Activated T-helper 2 cell treated with anti-CD3 and anti-CD28 coated beads, Interferon-gamma antibody, Interleukin-2, Interleukin-4, amounts not matched to agents 10 μg/mL and 5 μg/mL and 100 μg/mL, durations not matched to agents 14 hours and 24 hours and 36 hours (primary cell): Measurements from ENCODE around the gene TCF7. TPM values are rescaled to one million over a fixed set of nuclear protein-coding genes. Genes with fewer than 3 reads are reported as not detected.

Experiments used
- DNase-seq: peaks from one replicate; pipeline ENCODE4 v3.0.0; 2021; ENCODE audit warnings: low spot score
- H3K27ac Mint-ChIP-seq: one replicate; pipeline ENCODE4 v1.8.0; 2021; ENCODE audit warnings: mixed read lengths
- H3K27me3 Mint-ChIP-seq: one replicate; pipeline ENCODE4 v1.8.0; 2021; ENCODE audit warnings: low read depth, mixed read lengths
- H3K36me3 Mint-ChIP-seq: one replicate; pipeline ENCODE4 v1.8.0; 2021; ENCODE audit warnings: low read depth, mixed read lengths
- H3K4me1 Mint-ChIP-seq: one replicate; pipeline ENCODE4 v1.8.0; 2021; ENCODE audit warnings: low read depth, mixed read lengths
- H3K4me3 Mint-ChIP-seq: one replicate; pipeline ENCODE4 v1.8.0; 2021; ENCODE audit warnings: low read depth, mild to moderate bottlenecking, moderate library complexity, mixed read lengths
- H3K9me3 Mint-ChIP-seq: one replicate; pipeline ENCODE4 v1.8.0; 2021; ENCODE audit warnings: mixed read lengths
- intact Hi-C: fragments of 100-400 bp; cut with micrococcal nuclease; formaldehyde crosslinking; loops from one replicate; pipeline ENCODE4 v1.15.1; 2023
- total RNA-seq: library from RNA; stranded (reverse); gene quantifications from 2 replicates; pipeline ENCODE4 v1.2.3, GENCODE V29; 2022

The TCF7 gene
- total RNA-seq, 1 donor from 2014 or later = 10.0 TPM

GRCh38 chr5:134095887-134096589 is 18.4 kb upstream of the TCF7 start:
- intact Hi-C loops = no loop called here
- Mint-ChIP-seq H3K4me1 (peaks cover 35% of the 10 kb centered on the region), H3K4me3 (no peak overlapping the region), H3K27ac (no peak overlapping the region), H3K36me3 (no peaks in the 10 kb centered on the region), H3K9me3 (no peaks in the 10 kb centered on the region), H3K27me3 (peaks cover 54% of the 10 kb centered on the region)
- no peak for DNase-seq

GRCh38 chr5:134097211-134097749 is 17.2 kb upstream of the TCF7 start:
- no peaks in the 10 kb centered on the region for H3K9me3 Mint-ChIP-seq
- no peak overlapping the region for H3K4me3 Mint-ChIP-seq
- H3K27me3 Mint-ChIP-seq = peaks cover 42% of the 10 kb centered on the region
- intact Hi-C loops = no loop called here
- peaks cover 28% of the 10 kb centered on the region for H3K4me1 Mint-ChIP-seq
- no peaks in the 10 kb centered on the region for H3K36me3 Mint-ChIP-seq
- H3K27ac Mint-ChIP-seq = no peak overlapping the region
- DNase-seq = no peak

DNA sequence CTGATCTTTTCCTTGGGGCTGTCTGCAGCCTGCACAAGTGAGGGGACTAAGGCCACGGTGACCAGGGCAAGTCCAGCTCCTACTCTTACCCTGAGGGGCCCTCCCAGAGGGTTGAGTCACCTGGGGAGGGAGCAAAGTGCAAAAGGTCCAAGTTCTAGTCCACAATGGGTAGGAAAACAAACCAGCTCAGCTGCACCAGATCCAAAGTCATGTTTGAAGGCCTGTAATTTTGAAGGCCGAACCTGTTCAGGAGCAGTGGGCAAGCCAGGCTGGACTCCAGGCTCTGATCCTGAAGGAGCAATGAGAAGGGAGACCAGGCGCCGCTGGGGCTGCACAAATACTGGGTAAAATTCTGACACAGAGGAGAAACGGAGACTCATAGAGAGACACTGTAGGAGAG is 15.8 kb upstream of the TCF7 start:
- Mint-ChIP-seq H3K4me1 (peaks cover 27% of the 10 kb centered on the region), H3K27ac (no peak overlapping the region), H3K36me3 (no peaks in the 10 kb centered on the region), H3K9me3 (no peaks in the 10 kb centered on the region), H3K4me3 (no peak overlapping the region), H3K27me3 (peaks cover 38% of the 10 kb centered on the region)
- DNase-seq = no peak
- intact Hi-C loops = no loop called here

GRCh38 chr5:134099288-134099872 is 15.1 kb upstream of the TCF7 start:
- Mint-ChIP-seq H3K4me3 (no peak overlapping the region), H3K4me1 (peaks cover 31% of the 10 kb centered on the region), H3K27me3 (peaks cover 32% of the 10 kb centered on the region), H3K27ac (no peak overlapping the region), H3K9me3 (no peaks in the 10 kb centered on the region), H3K36me3 (no peaks in the 10 kb centered on the region)
- intact Hi-C loops = no loop called here
- no peak for DNase-seq

GRCh38 chr5:134099939-134100282 is 14.6 kb upstream of the TCF7 start:
- peak overlapping the region; percentile 67 for H3K27ac Mint-ChIP-seq
- DNase-seq = no peak
- no peaks in the 10 kb centered on the region for H3K36me3 Mint-ChIP-seq
- intact Hi-C loops = loop anchor here (1.0 to 2.0 kb wide), 5 partner anchors 12 to 61 kb away; no protein-coding TSS in a partner anchor
- H3K9me3 Mint-ChIP-seq = no peaks in the 10 kb centered on the region
- H3K27me3 Mint-ChIP-seq = peaks cover 31% of the 10 kb centered on the region
- H3K4me1 Mint-ChIP-seq = peaks cover 36% of the 10 kb centered on the region
- H3K4me3 Mint-ChIP-seq = no peak overlapping the region

DNA sequence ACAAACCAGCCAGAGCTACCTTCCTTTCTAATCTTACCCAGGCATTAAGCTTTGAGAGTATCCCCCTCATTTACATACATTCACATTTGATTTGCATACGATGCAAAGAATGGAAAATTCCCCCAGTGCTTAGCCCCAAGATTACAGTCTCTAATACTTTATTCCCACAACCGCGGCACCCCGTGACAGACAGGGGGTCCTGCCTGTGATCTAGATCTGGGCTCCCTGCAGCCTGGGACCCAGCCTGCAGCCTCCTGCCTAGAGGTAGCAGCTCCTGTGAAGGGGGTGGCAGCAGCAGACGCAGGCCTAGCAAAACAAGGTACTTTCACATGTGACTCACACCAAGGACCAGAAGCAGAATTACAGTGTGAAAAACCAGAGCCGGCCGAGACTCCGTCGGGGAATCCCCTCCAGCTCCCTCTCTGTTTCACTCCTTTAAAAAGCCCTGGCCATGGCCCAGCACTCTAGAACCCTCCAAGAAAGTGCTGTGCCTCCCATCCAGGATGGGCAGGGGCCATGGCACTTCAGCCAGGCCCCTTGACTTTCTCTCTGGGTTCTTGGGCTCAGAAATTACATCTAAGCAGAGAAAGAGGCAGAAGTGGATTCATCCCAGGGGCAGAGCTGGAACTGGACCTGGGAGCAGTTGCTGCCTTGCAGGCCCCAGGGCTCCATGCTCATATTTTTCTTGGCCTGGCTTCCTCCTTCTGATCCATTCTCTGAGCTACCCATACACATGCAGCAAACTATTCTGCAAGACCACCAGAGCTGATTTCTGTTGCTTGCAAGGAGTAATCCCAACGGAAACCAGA is 14.0 kb upstream of the TCF7 start:
- no peaks in the 10 kb centered on the region for H3K36me3 Mint-ChIP-seq
- no peak overlapping the region for H3K4me3 Mint-ChIP-seq
- peaks cover 33% of the 10 kb centered on the region for H3K27me3 Mint-ChIP-seq
- DNase-seq = peak; percentile 71
- no peaks in the 10 kb centered on the region for H3K9me3 Mint-ChIP-seq
- peak overlapping the region; percentile 67 for H3K27ac Mint-ChIP-seq
- peaks cover 42% of the 10 kb centered on the region for H3K4me1 Mint-ChIP-seq
- intact Hi-C loops = loop anchor here (1.0 to 2.0 kb wide), 5 partner anchors 12 to 62 kb away; no protein-coding TSS in a partner anchor

DNA sequence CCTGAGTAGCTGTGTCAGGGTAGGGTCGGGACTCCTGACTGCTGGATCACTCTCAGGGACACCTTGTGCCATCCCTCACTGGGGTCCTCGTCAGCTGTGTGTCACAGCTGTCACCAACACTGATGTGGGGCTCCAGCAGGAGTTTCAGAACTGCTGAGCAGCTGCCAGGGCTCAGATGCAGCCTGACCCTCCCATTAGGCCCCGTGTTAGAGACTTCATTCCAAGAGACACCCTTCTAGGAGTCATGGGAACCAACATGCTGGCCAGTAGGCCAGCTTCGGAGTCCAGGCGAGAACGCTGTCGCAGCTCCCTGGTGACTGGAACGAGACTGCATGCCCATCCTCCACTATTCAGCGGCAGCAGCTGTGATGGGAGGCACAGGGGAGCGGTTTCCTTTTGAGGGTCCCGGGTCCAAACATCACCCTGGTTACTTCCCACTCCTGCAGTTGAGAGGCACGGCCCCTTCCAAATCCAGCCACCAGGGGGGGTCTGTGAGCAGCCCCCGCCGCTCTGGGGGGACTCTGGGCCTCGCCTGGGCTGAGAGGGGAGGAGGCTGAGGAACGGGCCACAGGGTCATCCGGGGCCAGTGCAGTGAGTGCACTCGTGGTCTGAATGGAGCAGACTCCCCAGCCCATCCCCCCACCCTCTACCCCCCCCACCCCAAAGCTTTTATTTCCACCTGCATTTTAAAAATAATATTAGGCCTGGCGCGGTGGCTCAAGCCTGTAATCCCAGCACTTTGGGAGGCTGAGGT is 12.6 kb upstream of the TCF7 start:
- H3K27me3 Mint-ChIP-seq = peaks cover 33% of the 10 kb centered on the region
- H3K4me1 Mint-ChIP-seq = peaks cover 49% of the 10 kb centered on the region
- H3K4me3 Mint-ChIP-seq = no peak overlapping the region
- peak; percentile 57 for DNase-seq
- H3K9me3 Mint-ChIP-seq = no peaks in the 10 kb centered on the region
- H3K36me3 Mint-ChIP-seq = no peaks in the 10 kb centered on the region
- intact Hi-C loops = loop anchor here (2.0 kb wide), 1 partner anchor 63 kb away; no protein-coding TSS in a partner anchor
- no peak overlapping the region for H3K27ac Mint-ChIP-seq

- Mint-ChIP-seq H3K27me3 (peaks cover 38% of the 10 kb centered on the region), H3K27ac (no peak overlapping the region), H3K9me3 (no peaks in the 10 kb centered on the region), H3K36me3 (no peaks in the 10 kb centered on the region), H3K4me1 (peaks cover 48% of the 10 kb centered on the region), H3K4me3 (no peak overlapping the region)
- intact Hi-C loops = no loop called here
- no peak for DNase-seq
Observed at GRCh38 chr5:134103397-134103796, 11.1 kb upstream of the TCF7 start.

- intact Hi-C loops = no loop called here
- DNase-seq = no peak
- H3K4me1 Mint-ChIP-seq = peaks cover 43% of the 10 kb centered on the region
- no peaks in the 10 kb centered on the region for H3K9me3 Mint-ChIP-seq
- H3K4me3 Mint-ChIP-seq = no peak overlapping the region
- H3K27me3 Mint-ChIP-seq = peaks cover 35% of the 10 kb centered on the region
- peak overlapping the region; percentile 44 for H3K27ac Mint-ChIP-seq
- H3K36me3 Mint-ChIP-seq = no peaks in the 10 kb centered on the region
Observed at GRCh38 chr5:134103998-134104654, 10.4 kb upstream of the TCF7 start.

DNA sequence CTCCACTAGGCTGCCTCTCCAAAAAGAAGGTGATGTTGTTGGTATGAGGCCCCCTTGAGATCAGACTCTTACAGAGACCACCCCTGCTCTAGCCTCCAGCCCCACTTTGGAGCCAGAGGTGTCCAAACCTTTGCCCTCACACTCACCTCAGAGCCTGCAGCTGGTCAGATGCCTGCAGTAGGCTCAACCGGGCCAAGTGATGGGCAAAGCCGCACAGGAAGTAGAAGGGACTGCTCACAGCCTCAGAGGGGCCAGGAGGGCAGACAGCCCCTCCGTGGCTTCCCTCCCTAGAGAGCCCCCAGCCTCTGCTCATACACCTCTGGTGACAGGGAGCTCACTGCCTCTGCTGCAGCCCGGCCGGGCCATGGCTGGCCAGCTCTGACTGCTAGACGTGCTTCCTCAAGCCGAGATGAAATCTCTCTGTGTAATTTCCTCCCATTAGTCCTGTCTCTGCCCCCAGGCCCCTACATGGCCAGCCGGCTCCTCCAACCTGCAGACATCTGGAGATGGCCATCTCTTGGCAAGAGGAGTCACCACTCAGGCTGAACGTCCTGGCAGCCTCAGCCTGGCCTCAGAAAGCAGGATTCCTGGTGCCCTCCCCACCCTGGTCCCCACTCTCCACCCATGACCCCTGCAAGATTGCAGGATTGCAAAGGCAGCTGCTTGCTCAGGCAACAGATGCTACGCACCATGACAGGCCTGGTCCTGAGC is 7.3 kb upstream of the TCF7 start:
- peaks cover 40% of the 10 kb centered on the region for H3K27me3 Mint-ChIP-seq
- intact Hi-C loops = no loop called here
- H3K4me3 Mint-ChIP-seq = no peak overlapping the region
- H3K27ac Mint-ChIP-seq = no peak overlapping the region
- H3K36me3 Mint-ChIP-seq = no peaks in the 10 kb centered on the region
- H3K9me3 Mint-ChIP-seq = no peaks in the 10 kb centered on the region
- DNase-seq = no peak
- H3K4me1 Mint-ChIP-seq = peaks cover 46% of the 10 kb centered on the region

GRCh38 chr5:134107779-134108178 is 6.7 kb upstream of the TCF7 start:
- DNase-seq = no peak
- H3K4me3 Mint-ChIP-seq = no peak overlapping the region
- intact Hi-C loops = no loop called here
- no peaks in the 10 kb centered on the region for H3K36me3 Mint-ChIP-seq
- no peak overlapping the region for H3K27ac Mint-ChIP-seq
- peaks cover 52% of the 10 kb centered on the region for H3K4me1 Mint-ChIP-seq
- H3K9me3 Mint-ChIP-seq = no peaks in the 10 kb centered on the region
- peaks cover 38% of the 10 kb centered on the region for H3K27me3 Mint-ChIP-seq
